NCI-H2196 (cell line): ENCODE measurements around the gene MAP2K5.

Experiments used
- DNase-seq: peaks from one replicate; lab custom pipeline; 2025; ENCODE audit not compliant: unreplicated experiment; lab: John Stamatoyannopoulos, UW

The MAP2K5 gene

DNA sequence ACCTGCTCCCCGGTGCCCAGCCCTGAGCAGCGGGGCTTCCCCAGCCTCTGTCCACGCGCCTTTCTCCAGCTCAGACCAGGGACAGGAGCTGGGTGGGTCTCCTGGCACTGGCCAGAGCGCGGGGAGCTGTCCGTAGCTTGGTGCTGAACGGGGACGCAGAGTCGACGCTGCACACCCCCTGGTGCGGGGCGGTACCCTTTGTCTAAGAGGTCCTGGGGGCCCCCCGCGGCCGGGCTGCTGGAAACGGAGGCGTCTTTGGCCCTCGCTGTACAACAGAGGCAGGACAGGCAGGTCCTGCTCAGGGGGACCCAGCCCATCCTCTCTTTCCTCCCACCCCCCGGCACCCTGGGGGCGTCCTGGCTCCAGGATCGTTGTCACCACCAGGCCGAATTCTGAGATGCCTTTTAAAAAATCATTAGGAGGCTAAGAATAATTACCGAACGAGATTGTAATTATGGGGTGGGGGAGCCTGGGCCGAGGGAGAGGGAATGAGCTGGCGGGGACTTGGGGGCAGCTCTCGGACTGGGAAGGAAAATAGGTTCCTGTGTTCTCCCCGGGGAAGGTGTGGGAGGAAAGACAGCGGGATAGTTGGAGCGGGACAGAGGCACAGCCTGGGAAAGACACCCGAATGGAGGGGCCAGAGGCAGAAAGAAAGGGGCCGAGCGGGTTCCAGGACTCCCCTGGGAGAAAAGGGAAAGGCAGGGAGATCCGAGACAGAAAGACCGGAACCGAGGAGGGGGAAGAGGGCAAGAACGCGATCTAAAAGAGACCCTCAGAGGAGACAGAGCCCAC lies 278.7 kb downstream of the MAP2K5 start:
- DNase-seq = no peak

DNA sequence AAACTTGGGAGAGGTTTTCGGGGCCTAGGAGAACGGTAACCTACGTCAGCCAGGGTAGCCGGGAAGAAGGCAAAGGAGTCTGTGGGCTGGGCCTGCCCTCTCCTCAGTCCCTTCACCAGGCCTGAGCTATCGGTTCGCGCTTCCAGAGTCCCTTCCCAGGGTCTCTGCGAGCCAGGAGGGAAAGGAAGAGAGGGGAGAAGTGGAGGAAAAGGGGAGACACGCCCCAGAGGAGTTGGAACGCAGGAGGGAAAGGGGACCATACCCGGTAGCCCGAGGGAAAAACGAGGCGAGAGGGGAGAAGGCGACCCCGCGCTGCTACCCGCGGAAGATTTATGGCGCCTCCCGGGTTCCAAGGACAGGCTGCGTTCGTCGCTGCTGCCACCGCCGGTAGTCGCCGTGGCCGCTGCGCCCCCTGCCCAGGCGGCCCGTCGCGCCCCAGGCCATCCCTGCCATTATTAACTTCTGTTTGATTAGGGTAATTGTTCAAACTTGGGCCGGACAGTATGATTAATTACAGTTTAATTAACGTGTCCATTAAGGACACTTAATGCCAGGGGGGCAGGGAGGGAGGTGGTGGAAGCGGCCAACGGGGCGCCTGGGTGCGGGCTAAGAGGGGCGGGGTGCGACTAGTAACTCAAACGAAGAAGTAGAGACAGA lies 279.4 kb downstream of the MAP2K5 start:
- no peak for DNase-seq

DNA sequence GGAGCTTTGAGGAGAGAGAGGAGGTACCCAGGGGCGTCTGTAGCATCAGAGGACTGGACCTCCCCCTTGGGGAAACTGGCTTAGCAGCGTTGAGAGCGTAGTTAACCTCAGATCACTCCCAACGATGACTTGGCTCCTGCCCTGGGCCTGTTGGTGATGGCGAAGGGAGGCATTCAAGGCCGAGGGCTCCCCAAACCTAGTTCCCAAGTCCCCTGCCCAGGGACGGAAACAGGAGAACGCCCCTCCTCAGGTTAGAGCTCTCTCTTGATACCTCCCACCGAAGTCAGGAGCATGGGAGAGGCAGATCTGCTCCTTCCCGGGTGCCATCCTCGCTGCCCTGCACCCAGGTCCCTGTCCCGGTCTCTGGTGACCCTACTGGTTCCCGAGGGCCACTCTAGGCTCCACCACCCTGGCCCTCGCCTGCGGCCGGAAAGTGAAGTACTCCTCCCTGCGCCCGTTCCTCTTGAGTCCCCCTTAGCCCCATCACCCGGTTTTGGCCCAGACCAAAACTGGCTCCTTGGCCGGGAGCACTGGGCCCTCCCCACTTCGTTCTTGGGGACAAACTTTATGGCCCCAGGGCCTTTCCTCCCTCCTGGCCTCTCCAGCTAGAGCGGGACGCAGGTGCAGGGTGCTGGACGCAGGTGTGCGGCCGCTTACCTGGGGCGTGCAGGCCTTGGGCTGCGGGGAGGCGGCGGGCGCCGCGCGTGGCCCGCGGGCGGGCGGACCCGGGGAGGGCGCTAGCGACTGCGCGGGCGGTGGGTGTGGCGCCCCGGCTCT lies 280.2 kb downstream of the MAP2K5 start:
- no peak for DNase-seq

DNA sequence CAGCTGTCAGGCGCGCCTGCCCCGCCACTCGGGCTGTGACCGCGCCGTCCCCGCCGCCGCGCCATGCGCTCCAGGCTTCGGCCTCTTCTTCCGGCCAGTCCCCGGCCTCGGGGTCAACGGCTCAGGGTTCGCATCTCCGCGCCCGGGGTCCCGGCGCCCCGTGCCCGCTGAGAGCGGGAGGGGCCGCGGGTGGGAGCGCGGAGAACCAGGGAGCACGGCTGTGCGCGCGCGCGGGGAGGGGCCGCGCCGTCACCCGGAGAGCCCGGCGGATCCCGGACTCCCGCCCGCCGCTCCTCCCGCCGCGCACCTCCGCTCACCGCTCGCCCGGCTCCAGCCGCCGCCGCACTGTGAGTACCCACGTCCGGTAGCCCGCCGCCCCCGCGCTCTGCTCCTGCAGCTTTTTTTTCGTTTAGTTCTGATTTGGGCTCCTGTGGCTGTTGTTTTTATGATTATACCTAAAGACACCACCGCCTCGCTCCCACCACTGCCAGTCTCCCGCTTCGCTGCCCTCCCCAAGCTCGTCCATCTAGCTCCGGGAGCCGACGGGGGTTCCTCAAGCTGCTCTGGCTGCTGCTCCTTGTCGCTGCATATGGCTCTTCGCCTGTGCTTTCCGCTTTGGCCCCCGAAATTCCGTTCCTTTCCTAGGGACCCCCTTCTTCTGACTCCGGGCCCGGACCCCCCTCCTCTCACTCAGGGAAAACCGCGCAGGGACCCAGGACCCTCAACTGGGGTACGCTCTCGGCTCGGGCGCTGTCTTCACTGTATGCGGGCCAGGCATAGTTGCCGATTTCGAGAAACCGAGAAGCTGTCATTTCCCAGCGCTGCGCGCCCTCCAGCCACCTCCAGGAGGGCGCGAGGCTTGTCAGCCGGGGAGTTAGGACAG lies 281.1 kb downstream of the MAP2K5 start:
- DNase-seq = peak; percentile 10

DNA sequence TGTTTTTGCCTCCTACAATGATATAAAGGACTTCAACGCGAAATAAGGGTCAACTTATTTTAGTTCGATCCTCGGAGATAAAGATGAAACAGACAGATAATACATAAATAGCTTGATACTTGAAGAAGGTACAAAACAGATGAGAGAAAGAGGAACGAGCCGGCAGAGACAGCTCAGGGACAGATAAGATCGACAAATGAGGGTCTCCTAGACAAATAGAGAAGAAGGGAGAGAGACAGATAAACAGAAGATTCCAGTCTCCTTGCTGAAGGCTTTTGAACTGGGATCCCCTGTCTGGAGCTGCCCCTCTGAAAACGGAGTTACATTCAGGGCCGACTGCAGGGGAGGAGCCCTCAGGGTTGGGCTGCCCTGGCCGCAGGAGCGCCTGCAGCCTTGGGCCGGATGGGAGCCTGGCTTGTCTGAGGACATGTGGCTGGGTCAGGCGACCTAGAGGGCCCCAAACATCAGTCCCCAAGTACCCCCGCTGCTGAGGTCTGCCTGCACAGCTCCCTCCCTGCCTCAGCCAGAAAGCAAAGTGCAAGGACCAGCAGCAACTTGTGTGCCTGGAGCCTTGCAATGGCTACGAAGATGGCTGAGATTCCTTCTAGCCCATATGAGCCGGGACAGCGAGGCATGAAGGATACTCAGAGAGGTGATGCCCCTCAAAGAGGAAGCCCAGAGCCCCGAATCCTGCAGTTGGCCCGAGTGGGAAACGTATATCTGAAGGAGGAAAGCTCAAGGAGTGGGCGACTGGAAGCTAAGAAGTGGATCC lies 281.9 kb downstream of the MAP2K5 start:
- no peak for DNase-seq

DNA sequence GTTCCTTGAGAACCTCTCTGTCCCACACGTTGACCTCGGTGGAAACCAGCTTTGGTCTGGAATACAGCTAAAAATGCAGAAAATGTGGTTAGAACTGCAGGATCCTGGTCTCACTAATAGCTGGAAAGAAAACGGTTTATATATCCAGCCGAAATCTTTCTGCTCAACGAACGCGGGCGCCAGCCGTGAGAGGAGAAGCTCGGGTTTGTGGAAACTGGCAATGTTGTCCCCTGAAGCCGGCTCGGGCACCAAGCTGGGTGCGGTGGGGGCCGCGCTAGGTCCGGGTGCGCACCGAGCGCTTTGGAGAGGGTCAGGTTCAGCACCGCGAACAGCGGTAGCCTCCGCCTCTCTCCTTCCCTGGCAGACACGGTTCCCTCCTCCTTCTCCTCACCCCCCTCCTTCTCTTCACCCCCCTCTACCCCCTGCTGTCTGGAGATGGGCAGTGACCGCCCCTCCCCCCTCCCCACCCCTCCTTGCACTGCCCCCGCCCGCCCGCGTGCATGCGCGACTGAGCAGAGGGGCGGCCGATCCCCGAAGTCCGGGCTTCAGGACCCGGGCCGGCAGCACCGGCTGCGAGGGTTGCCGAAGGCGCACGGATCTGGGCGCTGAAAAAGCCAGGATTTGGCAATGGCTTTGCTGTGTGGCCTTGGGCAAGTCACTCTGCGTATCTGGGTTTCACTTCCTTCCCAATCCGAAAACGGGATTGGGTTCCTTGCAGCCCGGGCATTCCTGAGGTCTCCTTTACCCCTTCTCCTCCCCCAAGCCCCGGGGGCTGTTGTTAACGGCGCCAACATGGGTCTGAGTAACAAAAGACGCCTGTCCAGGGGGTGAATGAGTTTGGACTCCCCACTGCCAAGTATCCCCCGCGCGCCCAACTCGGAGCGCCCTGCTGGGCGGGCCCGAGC lies 282.7 kb downstream of the MAP2K5 start, which contains the start of gene SKOR1:
TSS of gene SKOR1 (plus strand) at position 534 of the 905 bp plus-strand sequence. CDS start at position 628, 94 bp downstream.
- no peak for DNase-seq

DNA sequence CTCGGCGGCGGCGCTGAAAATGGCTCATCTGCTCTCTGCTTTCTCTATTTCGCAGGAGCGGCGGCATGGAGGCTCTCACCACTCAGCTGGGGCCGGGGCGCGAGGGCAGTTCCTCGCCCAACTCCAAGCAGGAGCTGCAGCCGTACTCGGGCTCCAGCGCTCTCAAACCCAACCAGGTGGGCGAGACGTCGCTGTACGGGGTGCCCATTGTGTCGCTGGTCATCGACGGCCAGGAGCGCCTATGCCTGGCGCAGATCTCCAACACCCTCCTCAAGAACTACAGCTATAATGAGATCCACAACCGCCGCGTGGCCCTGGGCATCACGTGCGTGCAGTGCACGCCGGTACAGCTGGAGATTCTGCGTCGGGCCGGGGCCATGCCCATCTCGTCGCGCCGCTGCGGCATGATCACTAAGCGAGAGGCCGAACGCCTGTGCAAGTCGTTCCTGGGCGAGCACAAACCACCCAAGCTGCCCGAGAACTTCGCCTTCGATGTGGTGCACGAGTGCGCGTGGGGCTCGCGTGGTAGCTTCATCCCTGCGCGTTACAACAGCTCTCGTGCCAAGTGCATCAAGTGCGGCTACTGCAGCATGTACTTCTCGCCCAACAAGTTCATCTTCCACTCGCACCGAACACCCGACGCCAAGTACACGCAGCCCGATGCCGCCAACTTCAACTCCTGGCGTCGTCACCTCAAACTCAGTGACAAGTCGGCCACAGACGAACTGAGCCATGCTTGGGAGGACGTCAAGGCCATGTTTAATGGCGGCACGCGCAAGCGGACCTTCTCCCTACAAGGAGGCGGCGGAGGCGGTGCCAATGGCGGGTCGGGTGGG lies 283.6 kb downstream of the MAP2K5 start:
- DNase-seq = no peak

DNA sequence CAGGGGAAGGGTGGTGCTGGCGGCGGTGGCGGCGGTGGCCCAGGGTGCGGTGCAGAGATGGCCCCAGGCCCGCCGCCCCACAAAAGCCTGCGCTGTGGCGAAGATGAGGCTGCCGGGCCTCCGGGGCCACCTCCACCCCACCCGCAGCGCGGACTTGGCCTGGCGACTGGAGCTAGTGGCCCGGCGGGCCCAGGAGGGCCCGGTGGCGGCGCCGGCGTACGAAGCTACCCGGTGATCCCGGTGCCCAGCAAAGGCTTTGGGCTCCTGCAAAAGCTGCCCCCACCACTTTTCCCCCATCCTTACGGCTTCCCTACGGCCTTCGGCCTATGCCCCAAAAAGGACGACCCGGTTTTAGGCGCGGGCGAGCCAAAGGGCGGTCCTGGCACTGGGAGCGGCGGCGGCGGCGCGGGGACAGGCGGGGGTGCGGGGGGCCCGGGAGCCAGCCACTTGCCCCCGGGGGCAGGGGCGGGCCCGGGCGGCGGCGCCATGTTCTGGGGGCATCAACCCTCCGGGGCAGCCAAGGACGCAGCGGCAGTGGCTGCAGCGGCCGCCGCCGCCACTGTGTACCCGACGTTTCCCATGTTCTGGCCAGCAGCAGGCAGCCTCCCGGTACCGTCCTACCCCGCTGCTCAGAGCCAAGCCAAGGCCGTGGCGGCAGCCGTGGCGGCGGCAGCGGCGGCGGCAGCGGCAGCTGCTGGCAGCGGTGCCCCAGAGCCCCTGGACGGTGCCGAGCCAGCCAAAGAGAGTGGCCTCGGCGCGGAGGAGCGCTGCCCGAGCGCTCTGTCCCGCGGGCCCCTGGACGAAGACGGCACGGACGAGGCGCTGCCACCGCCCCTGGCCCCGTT lies 284.4 kb downstream of the MAP2K5 start:
- DNase-seq = no peak

DNA sequence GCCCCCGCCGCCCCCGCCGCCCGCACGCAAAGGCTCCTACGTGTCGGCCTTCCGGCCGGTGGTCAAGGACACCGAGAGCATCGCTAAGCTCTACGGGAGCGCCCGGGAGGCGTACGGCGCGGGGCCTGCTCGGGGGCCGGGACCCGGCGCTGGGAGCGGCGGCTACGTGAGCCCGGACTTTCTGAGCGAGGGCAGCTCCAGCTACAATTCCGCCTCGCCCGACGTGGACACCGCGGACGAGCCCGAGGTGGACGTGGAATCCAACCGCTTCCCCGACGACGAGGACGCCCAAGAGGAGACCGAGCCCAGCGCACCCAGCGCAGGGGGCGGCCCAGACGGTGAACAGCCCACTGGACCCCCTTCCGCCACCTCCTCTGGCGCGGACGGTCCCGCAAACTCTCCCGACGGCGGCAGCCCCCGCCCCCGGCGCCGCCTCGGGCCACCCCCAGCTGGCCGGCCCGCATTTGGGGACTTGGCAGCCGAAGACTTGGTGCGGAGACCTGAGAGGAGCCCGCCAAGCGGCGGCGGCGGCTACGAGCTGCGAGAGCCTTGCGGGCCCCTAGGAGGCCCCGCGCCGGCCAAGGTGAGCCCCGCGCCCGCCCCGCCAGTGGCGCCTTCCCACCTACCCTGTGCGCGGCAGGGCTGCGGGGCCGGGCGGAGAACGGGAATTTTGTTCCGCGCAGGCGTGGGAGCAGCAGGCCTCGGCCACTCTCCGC lies 285.2 kb downstream of the MAP2K5 start:
- DNase-seq = no peak

DNA sequence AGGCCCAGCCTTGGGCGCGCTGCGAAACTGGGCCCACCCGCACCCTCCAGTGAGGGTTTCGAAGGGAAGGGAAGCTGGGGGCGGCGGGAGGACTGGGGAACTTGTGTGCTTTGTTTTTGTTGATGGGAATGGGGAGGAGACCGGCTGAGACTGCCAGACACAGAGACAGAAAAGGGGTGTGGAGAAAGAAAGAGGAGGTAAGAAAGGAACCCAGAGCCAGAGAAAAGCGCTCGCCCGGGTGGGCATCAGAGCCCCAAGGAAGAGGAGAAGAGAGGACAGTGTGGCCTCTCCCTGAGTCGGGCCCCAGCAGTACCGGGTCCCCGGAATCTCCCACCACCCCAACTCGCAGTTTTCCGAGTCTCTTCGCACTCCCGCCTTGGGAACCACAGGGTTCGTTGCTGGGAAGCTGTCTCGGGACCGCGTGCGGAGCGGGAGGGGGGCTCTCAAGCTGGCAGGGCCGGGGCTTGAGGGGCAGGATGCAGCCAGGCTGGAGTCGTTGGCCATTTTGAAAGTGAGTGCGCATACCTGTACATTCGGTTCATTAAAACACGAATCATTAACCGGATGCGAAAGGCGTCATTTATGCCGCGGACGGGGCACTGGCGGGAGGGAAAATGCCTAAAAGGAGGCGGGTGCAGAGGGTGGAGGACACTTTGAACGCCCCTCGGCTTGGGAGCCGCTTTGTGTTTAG lies 285.9 kb downstream of the MAP2K5 start:
- DNase-seq = no peak

DNA sequence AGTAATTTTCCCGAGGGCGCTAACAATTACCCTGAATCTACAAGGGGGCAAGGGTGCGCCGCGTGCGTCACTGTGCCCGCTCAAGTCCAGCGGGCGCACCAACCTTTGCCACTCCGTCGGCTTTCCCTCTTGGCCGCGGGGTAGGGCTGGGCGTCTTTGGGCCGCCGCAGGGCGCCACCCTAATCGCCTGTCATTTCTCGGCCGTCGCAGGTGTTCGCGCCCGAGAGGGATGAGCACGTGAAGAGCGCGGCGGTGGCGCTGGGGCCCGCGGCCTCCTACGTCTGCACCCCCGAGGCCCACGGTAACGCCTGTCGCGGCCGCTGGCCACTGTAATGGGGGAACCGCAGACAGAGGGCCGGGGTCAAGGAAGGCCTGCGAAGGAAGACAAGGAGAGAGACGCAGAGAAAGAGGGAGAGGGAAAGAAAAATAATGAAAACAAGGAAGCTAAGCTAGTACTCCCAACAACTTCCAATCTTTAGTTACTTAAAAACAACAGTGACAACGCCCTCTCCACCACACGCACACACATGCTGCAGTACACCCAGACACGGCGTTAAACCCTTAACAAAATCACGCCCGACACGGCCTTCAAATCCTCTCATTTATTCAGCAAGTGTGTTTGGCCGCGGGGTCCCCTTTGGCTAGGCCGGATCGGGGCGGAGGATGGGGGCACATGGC lies 286.6 kb downstream of the MAP2K5 start:
- no peak for DNase-seq

DNA sequence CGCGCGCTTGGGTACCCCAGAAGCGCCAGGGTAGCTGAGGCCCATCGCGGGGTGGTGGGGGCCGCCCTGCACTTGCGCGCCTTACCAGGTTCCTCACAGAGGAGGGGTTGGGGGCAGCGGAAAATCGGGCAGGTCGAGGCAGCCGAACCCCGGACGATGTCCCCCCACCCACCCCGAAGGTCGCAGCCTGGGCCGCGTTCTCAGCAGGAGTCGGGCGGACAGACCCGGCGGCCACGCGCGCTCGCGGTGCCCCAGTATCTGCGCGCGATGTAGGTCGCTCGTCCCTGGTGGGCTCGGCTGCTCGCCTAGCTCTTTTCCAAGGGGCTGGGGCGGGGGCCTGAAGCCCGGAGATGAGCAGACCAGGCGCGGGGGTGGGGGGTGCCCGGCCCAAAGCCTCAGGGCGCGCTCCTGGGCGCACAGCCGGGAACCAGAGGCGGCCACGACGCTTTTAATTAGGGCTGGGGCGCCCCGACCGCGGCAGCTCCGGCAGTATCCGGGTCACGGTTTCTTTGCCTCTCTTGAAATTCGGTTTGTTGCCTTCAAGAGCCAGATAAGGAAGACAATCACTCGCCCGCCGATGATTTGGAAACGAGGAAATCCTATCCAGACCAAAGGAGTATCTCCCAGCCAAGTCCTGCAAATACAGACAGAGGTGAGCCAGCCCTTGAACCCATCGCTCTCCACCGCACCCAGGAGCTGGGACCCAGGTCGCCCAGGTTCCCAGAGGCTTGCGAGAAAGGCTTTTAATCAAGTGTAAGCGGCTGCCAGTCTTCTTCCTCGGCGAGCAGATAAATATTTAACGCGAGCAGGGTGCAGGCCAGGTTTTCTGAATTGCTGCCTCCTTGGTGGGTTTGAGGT lies 287.4 kb downstream of the MAP2K5 start:
- DNase-seq = no peak

DNA sequence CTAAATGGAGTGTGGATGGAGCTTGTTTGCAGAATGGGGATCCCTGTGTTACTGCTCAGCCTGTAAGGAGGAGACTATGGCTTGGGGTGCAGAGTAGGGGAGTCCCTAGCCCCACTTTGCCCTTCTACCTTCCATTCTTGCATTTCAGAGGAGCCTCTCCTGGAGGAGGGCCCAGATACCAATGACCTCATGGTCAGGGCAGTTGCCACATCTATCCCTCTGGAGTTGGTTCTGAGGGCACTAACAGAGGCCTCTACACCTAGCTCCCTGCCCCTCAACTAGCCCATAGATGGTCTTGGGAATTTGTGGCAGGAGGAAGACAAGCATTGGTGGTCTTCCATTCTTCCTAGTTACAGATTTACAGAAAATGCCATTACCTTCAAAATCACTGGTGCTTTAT lies 288.9 kb downstream of the MAP2K5 start:
- DNase-seq = no peak

DNA sequence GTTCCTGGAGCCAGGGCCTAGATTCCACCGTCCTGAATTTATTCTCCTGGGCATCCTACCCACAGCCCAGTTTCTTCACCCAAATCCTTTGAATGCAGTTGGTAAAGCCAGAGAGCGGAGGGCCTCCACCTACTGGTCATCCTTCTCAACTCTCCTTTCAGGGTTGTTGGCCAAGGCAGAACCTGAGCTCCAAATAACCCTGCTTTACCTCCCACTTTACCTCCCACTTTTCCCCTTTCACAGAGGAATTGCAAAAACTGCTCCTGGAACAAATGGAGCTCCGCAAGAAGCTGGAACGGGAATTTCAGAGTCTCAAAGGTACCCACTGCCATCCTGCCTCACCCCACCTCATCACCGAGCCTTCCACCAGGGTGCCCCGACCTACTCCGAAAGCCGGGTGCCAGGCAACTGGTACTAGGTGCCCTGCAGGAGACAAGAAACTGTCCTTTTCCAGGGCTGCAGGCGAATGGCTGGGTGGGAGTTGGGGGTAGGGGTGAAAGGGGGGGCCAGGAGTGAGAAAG lies 289.6 kb downstream of the MAP2K5 start:
- peak; percentile 18 for DNase-seq
